A549 (cell line): ENCODE data around the gene SDC1. TPM values are rescaled to one million over a fixed set of nuclear protein-coding genes. Genes with fewer than 3 reads are reported as not detected.
"Not testable (repeated sequence)": the region's sequence is repeated elsewhere in the genome, so short reads cannot be mapped to it uniquely, and the experiment has no call there.

Experiments
- ATAC-seq, 2 experiments: fragments of 200-7000 bp in 1 of 2; fragments of >200 bp in 1 of 2; cut with Nextera tagmentation in 1 of 2; cut with Tn5 transposase in 1 of 2; 3 replicates each; pipeline versions ENCODE4 v1.8.0 to v1.9.1; 2018 to 2020; ENCODE audit warnings: mild to moderate bottlenecking in 1 of 2, moderate library complexity in 1 of 2
- CTCF ChIA-PET: fragments of 300-600 bp; sonication (Branson Sonifier 250); formaldehyde crosslinking; extraction: SDS; loops from one replicate; lab custom pipeline; 2021; ENCODE audit warnings: antibody characterized with exemption, inconsistent platforms; lab: Yijun Ruan, JAX
- POLR2A ChIA-PET: fragments of 350-600 bp; formaldehyde crosslinking; extraction: SDS; loops from one replicate; lab custom pipeline; 2021; ENCODE audit warnings: antibody characterized with exemption, inconsistent platforms; lab: Yijun Ruan, JAX
- DNase-seq, 2 experiments: peaks; one replicate each; pipeline versions ENCODE4 v3.0.0 to v3.0.0-alpha.2; 2011 to 2016; ENCODE audit warnings: low read depth in 1 of 2, low spot score in 1 of 2
- FAIRE-seq: peaks from 2 replicates; lab custom pipeline; 2011; peaks lifted over from hg19 to GRCh38; lab: Jason Lieb, UNC
- H3K27ac ChIP-seq, 2 experiments: fragments of >200 bp; sonication (Bioruptor Twin); formaldehyde crosslinking; 3 replicates each; pipeline ENCODE4 v1.5.1; 2016 to 2017
- H3K4me1 ChIP-seq: fragments of >200 bp; sonication (Bioruptor Twin); formaldehyde crosslinking; 3 replicates; pipeline ENCODE4 v1.6.1; 2016
- H3K4me2 ChIP-seq: fragments of >200 bp; sonication (Bioruptor Twin); formaldehyde crosslinking; 3 replicates; pipeline ENCODE4 v1.6.1; 2016
- H3K4me3 ChIP-seq: fragments of >200 bp; sonication (Bioruptor Twin); formaldehyde crosslinking; 3 replicates; pipeline ENCODE4 v1.5.1; 2016
- H3K9me3 ChIP-seq: fragments of >200 bp; sonication (Bioruptor Twin); formaldehyde crosslinking; 3 replicates; pipeline ENCODE4 v1.6.1; 2016
- ATOH8 ChIP-seq: fragments of 250-450 bp; sonication (Bioruptor Pico); IDR thresholded peaks from 2 replicates; pipeline ENCODE4 v1.5.0; 2020; ENCODE audit warnings: low read depth, mild to moderate bottlenecking, moderate library complexity
- BCL3 ChIP-seq: fragments of >200 bp; sonication (Bioruptor Twin); formaldehyde crosslinking; IDR thresholded peaks from 3 replicates; pipeline ENCODE4 v1.6.1; 2016
- BHLHE40 ChIP-seq: IDR thresholded peaks from 2 replicates; pipeline ENCODE4 v1.6.1; 2012; ENCODE audit warnings: low read depth, low read length, inconsistent platforms
- JUN ChIP-seq, 2 experiments: fragments of >200 bp; sonication (Bioruptor Twin); formaldehyde crosslinking; IDR thresholded peaks; 2 replicates in 1 of 2; 3 replicates in 1 of 2; pipeline ENCODE4 v1.6.1; 2016 to 2017
- KDM1A ChIP-seq: fragments of 200-600 bp; sonication (generic); IDR thresholded peaks from 2 replicates; pipeline ENCODE4 v1.6.1; 2016; ENCODE audit warnings: low read depth, mild to moderate bottlenecking
- MAFK ChIP-seq: fragments of 450-650 bp; IDR thresholded peaks from 2 replicates; pipeline ENCODE4 v1.6.1; 2014; ENCODE audit not compliant: partially characterized antibody
- MYC ChIP-seq: IDR thresholded peaks from 2 replicates; pipeline ENCODE4 v1.6.1; 2012; ENCODE audit warnings: mild to moderate bottlenecking, inconsistent platforms, low read length, improper control_type of control experiment, borderline replicate concordance
- NPAS2 ChIP-seq: fragments of 250-450 bp; sonication (Bioruptor Pico); IDR thresholded peaks from 2 replicates; pipeline ENCODE4 v1.8.0; 2022; ENCODE audit warnings: mild to moderate bottlenecking, moderate library complexity, borderline replicate concordance
- POLR2A ChIP-seq: IDR thresholded peaks from 2 replicates; pipeline ENCODE4 v1.6.1; 2012; ENCODE audit warnings: mild to moderate bottlenecking, low read length
- POLR2AphosphoS2 ChIP-seq: conservative IDR thresholded peaks from 2 replicates; pipeline ENCODE4 v1.6.1; 2012; ENCODE audit warnings: low read length, improper control_type of control experiment, inconsistent platforms
- RFX5 ChIP-seq: fragments of 450-650 bp; IDR thresholded peaks from 2 replicates; pipeline ENCODE4 v1.7.1; 2014; ENCODE audit warnings: antibody characterized with exemption, mild to moderate bottlenecking, moderate library complexity
- WGBS: methylation state at CpG from one replicate; pipeline ENCODE4 v1.1.6; 2017; ENCODE audit errors: missing lambda C conversion rate; 5-methylcytosine and 5-hydroxymethylcytosine counted together
- polyA minus RNA-seq: library from RNA; depleted of rRNA, polyadenylated mRNA; stranded (reverse); fragments of >200 nt; gene quantifications from 2 replicates; pipeline ENCODE4 v1.2.3, GENCODE V29; 2011; rRNA and poly(A)+ RNA removed
- polyA plus RNA-seq, 4 experiments: library from polyadenylated mRNA; depleted of rRNA in 3 of 4; stranded (reverse); fragments of >200 nt; fragmentation: RNase III in 1 of 4; extraction: RNeasy Plus Mini Kit Qiagen cat#74134 plus additional on column Dnase treatment in 1 of 4; gene quantifications; 2 replicates in 3 of 4; 3 replicates in 1 of 4; pipeline ENCODE4 v1.2.3, GENCODE V29; 2011 to 2017
- TF ChIP-seq, protein P1 (sequence below): fragments of 450-650 bp; IDR thresholded peaks from 2 replicates; pipeline ENCODE4 v1.6.1; 2014; ENCODE audit warnings: antibody characterized with exemption
- TF ChIP-seq, protein P2 (sequence below): IDR thresholded peaks from 2 replicates; pipeline ENCODE4 v1.6.1; 2012

SDC1 gene
- polyA plus RNA-seq (2011; rRNA removed), result 97.1 and 116 TPM in 2 replicates
- 123 and 215 TPM in 2 replicates for polyA plus RNA-seq (2012; cell fraction: cytosol; rRNA removed)
- polyA plus RNA-seq (2012; cell fraction: nucleus; rRNA removed), result 279 and 455 TPM in 2 replicates
- 157 to 171 TPM (median 166 TPM) in 3 replicates for polyA plus RNA-seq (2017; fragmentation: RNase III; extraction: RNeasy Plus Mini Kit Qiagen cat#74134 plus additional on column Dnase treatment)
- polyA minus RNA-seq, result 92.8 and 113 TPM in 2 replicates

DNA sequence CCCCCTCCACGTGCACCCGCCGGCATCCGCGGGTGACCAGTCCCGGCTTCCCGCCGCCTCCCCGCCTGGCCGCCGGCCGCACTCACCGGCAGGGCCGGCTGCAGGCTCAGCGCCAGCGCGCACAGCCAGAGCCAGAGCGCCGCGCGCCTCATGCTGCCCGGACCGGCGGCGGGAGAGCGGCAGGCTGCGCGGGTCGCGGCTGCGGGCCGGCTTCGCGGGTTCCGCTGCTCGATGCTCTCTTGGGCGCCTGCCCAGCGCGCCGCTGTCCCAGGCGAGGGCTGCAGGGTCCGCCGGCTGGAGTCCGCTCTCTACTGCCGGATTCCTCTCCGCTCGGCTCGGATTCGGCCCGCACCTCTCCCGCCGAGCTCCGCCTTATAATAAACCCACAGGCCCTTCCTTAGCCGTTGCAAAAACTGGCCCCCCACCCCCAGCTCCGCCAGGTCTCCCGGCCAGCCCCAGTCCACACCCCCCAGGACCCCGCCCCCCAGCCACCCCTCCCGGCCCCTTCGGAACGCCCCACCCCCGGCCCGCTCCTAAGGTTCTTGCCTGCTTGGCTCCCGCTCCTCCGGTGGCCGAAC is at the start of gene SDC1:
Gene SDC1, minus strand, starts transcription at position 415 of the 578 bp plus-strand sequence. Its CDS starts 263 bp downstream, at position 152.
- Histone ChIP-seq H3K4me1 (peaks cover 40% of the 10 kb centered on the region), H3K4me2 (peak within 1 kb of the TSS; percentile 80), H3K4me3 (peak within 1 kb of the TSS; percentile 95), H3K9me3 (no peaks in the 10 kb centered on the region), H3K27ac (peak within 1 kb of the TSS; percentile 96 to 97)
- DNase-seq (peak; percentile 81 to 82), FAIRE-seq (no peak), ATAC-seq (peak; percentile 58 to 76)
- CTCF ChIA-PET, result interaction anchor here (0.5 to 14.6 kb wide), 61 partner anchors 9 to 271 kb away, joined by 3 to 202 read pairs (median 5); no protein-coding TSS in a partner anchor
- POLR2A ChIA-PET, result interaction anchor here (0.6 to 1.7 kb wide), 15 partner anchors 15 to 323 kb away, joined by 3 to 14 read pairs (median 3); partner anchors contain the start of genes LAPTM4A and TTC32
- no peak for TF ChIP-seq KDM1A
- peak; percentile 52 to 82; a peak in 4 of 5 replicates for TF ChIP-seq JUN (IDR thresholded peaks at IDR 0.05)
- TF ChIP-seq, protein P1, sequence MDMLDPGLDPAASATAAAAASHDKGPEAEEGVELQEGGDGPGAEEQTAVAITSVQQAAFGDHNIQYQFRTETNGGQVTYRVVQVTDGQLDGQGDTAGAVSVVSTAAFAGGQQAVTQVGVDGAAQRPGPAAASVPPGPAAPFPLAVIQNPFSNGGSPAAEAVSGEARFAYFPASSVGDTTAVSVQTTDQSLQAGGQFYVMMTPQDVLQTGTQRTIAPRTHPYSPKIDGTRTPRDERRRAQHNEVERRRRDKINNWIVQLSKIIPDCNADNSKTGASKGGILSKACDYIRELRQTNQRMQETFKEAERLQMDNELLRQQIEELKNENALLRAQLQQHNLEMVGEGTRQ, result no peak
- TF ChIP-seq NPAS2, result peak; percentile 15; the same call in 1 of the 2 replicates
- TF ChIP-seq, protein P2, sequence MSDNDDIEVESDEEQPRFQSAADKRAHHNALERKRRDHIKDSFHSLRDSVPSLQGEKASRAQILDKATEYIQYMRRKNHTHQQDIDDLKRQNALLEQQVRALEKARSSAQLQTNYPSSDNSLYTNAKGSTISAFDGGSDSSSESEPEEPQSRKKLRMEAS, result peak; percentile 76
- no peak for TF ChIP-seq MYC
- peak; percentile 59; the same call in 1 of the 3 replicates for TF ChIP-seq BCL3
- 0 out of 2 replicates have a peak, but pooled peaks have one; percentile 14 for TF ChIP-seq BHLHE40
- peak; percentile 70 for TF ChIP-seq POLR2A
- no peak for TF ChIP-seq RFX5
- WGBS, result 0% methylated on average over 15 of the region's 65 CpGs

GRCh38 chr2:20273042-20273441 is 48.1 kb upstream of the SDC1 start:
- DNase-seq (no peak), FAIRE-seq (no peak)
- H3K4me3 ChIP-seq, result no peak overlapping the region
- ChIA-PET POLR2A (no interaction called here), CTCF (interaction anchor here (1.2 to 1.9 kb wide), 3 partner anchors 9 to 48 kb away, joined by 4 to 8 read pairs (median 4); partner anchors contain the start of gene SDC1)
- H3K27ac ChIP-seq, result no peak overlapping the region
- H3K9me3 ChIP-seq, result no peaks in the 10 kb centered on the region
- H3K4me1 ChIP-seq, result no peaks in the 10 kb centered on the region
- no peak overlapping the region for H3K4me2 ChIP-seq
- no peak for TF ChIP-seq ATOH8 (CRISPR knock-in tag)
- peak; percentile 94 for TF ChIP-seq MAFK
- TF ChIP-seq, all 56 proteins: peak for 1
- ATAC-seq, result no peak
- 96% methylated on average over 4 of the region's 4 CpGs for WGBS

DNA sequence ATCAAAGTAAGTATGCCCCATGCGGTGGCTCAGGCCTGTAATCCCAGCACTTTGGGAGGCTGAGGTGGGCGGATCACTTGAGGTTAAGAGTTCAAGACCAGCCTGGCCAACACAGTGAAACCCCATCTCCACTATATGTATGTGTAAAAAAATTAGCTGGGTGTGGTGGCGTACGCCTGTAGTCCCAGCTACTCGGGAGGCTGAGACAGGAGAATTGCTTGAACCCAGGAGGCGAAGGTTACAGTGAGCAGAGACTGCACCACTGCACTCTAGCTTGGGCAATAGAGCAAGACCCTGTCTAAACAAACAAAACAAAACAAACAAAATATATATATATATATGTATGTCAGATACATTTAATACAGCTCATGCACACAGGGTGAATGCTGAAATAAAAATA is 43.4 kb upstream of the SDC1 start:
- FAIRE-seq, POLR2A ChIA-PET: not testable (repeated sequence)

DNA sequence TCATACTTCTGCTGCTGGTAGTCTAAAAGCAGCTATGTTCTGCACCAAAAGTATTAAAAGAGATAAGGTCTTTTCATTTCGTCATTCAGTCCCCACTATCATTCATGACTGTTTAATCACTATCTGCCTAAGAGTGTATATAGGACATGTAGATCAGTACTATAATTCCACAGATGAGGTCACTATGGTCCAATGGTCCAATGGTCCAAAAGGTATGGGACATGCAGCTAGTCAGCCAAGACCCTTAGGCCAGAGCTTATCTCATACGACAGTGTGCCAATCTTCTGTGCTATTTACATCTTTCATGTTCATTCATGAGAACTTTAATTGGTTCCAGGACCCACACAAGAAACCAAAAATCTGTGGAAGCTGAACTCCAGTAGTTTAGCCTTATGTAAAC is 42.6 kb upstream of the SDC1 start:
- H3K4me1 ChIP-seq, result no peaks in the 10 kb centered on the region
- H3K27ac ChIP-seq, result no peak overlapping the region
- H3K9me3 ChIP-seq, result no peaks in the 10 kb centered on the region
- 93% methylated on average over 2 of the region's 2 CpGs for WGBS
- FAIRE-seq (peak; percentile 39), ATAC-seq (peak in 1 of 2 experiments; percentile 37; a peak in 1 of 6 replicates)
- CTCF ChIA-PET, result interaction anchor here (0.5 to 2.4 kb wide), 10 partner anchors 9 to 394 kb away, joined by 3 to 11 read pairs (median 4); no protein-coding TSS in a partner anchor
- no peak for TF ChIP-seq BCL3
- peak; percentile 77; the same call in 1 of the 2 replicates for TF ChIP-seq POLR2AphosphoS2
- TF ChIP-seq, all 56 proteins: peak for 1
- POLR2A ChIA-PET, result no interaction called here
- no peak overlapping the region for H3K4me2 ChIP-seq
- DNase-seq, result no peak
- no peak overlapping the region for H3K4me3 ChIP-seq

More for the DNA sequence above, 43.4 kb upstream of the SDC1 start:
- H3K4me1 ChIP-seq, DNase-seq, H3K4me3 ChIP-seq, ATAC-seq, H3K9me3 ChIP-seq, H3K27ac ChIP-seq, H3K4me2 ChIP-seq: not testable (repeated sequence)
- CTCF ChIA-PET, result interaction anchor here (0.6 to 2.4 kb wide), 8 partner anchors 9 to 393 kb away, joined by 3 to 11 read pairs (median 3); no protein-coding TSS in a partner anchor
- 80% methylated on average over 6 of the region's 6 CpGs for WGBS
